GM21825 (cell line): ENCODE measurements around the gene STRADA.
"Not testable (repeated sequence)": the region's sequence is repeated elsewhere in the genome, so short reads cannot be mapped to it uniquely, and the experiment has no call there.

Source experiments
- ATAC-seq: cut with Tn5 transposase; IDR thresholded peaks from one replicate; pipeline ENCODE4 v1.9.1; 2021; ENCODE audit warnings: mild to moderate bottlenecking, moderate library complexity; ENCODE audit not compliant: unreplicated experiment

Gene STRADA

GRCh38 chr17:63760771-63761539, 19.4 kb upstream of the STRADA start:
- ATAC-seq: no peak

- ATAC-seq: no peak
These were observed 16.8 kb upstream of the STRADA start for GRCh38 chr17:63758428-63758827.

- no peak for ATAC-seq
These were observed 12.4 kb upstream of the STRADA start for GRCh38 chr17:63754046-63754445.

GRCh38 chr17:63753215-63753614, 11.6 kb upstream of the STRADA start:
- ATAC-seq: no peak

GRCh38 chr17:63752707-63753106, 11.1 kb upstream of the STRADA start:
- ATAC-seq: no peak

GRCh38 chr17:63751806-63752205, 10.2 kb upstream of the STRADA start:
- no peak for ATAC-seq

- ATAC-seq: no peak
These were observed 524 bp downstream of the STRADA start for GRCh38 chr17:63741143-63741407.

- no peak for ATAC-seq
These were observed 996 bp downstream of the STRADA start for GRCh38 chr17:63740464-63741142.

- ATAC-seq: no peak
These were observed 5.9 kb downstream of the STRADA start for GRCh38 chr17:63735691-63736090.

GRCh38 chr17:63722403-63722802, 19.2 kb downstream of the STRADA start:
- no peak for ATAC-seq

GRCh38 chr17:63720194-63720593, 21.4 kb downstream of the STRADA start:
- not testable (repeated sequence) for ATAC-seq

- no peak for ATAC-seq
These were observed 22.6 kb downstream of the STRADA start for GRCh38 chr17:63718988-63719387.

GRCh38 chr17:63716426-63716825, 25.2 kb downstream of the STRADA start:
- no peak for ATAC-seq

GRCh38 chr17:63714550-63715277, 26.9 kb downstream of the STRADA start:
- no peak for ATAC-seq

GRCh38 chr17:63709110-63709509, 32.5 kb downstream of the STRADA start:
- no peak for ATAC-seq

- ATAC-seq: no peak
These were observed 34.4 kb downstream of the STRADA start for GRCh38 chr17:63707151-63707550.

- no peak for ATAC-seq
These were observed 35.1 kb downstream of the STRADA start for GRCh38 chr17:63706336-63707082.

GRCh38 chr17:63705657-63706056, 35.9 kb downstream of the STRADA start:
- ATAC-seq: no peak

- ATAC-seq: no peak
These were observed 36.8 kb downstream of the STRADA start for GRCh38 chr17:63704836-63705235.

GRCh38 chr17:63704259-63704576, 37.4 kb downstream of the STRADA start:
- ATAC-seq: no peak

GRCh38 chr17:63703556-63704258, 37.9 kb downstream of the STRADA start:
- no peak for ATAC-seq
